HUES48 (cell line): Measurements from ENCODE around the gene GFRA1.
"Not testable (repeated sequence)": the region's sequence is repeated elsewhere in the genome, so short reads cannot be mapped to it uniquely, and the experiment has no call there.

Experiments
- H3K27ac ChIP-seq: one replicate; pipeline ENCODE4 v1.7.0; 2013; ENCODE audit warnings: low read depth, low read length, inconsistent platforms
- H3K27me3 ChIP-seq: 2 replicates; pipeline ENCODE4 v1.6.1; 2013; ENCODE audit warnings: mild to moderate bottlenecking, low read length; ENCODE audit not compliant: control insufficient read depth, insufficient read depth
- H3K36me3 ChIP-seq: 2 replicates; pipeline ENCODE4 v1.6.1; 2013; ENCODE audit warnings: low read length; ENCODE audit not compliant: control insufficient read depth, insufficient read depth
- H3K4me1 ChIP-seq: 2 replicates; pipeline ENCODE4 v1.6.1; 2013; ENCODE audit warnings: mild to moderate bottlenecking, low read length; ENCODE audit not compliant: control insufficient read depth, insufficient read depth
- H3K4me3 ChIP-seq: 2 replicates; pipeline ENCODE4 v1.5.1; 2013; ENCODE audit warnings: mild to moderate bottlenecking, low read depth, low read length
- H3K9ac ChIP-seq: 2 replicates; pipeline ENCODE4 v1.6.1; 2013; ENCODE audit warnings: mild to moderate bottlenecking, low read depth, low read length, moderate library complexity
- H3K9me3 ChIP-seq: 2 replicates; pipeline ENCODE4 v1.6.1; 2013; ENCODE audit warnings: low read length; ENCODE audit not compliant: control insufficient read depth, insufficient read depth

The GFRA1 gene

GRCh38 chr10:116067825-116068224 is 205.2 kb downstream of the GFRA1 start:
- Histone ChIP-seq H3K9ac (no peak overlapping the region), H3K4me1 (peaks cover 13% of the 10 kb centered on the region), H3K27ac (no peak overlapping the region), H3K4me3 (no peak overlapping the region), H3K36me3 (no peaks in the 10 kb centered on the region), H3K9me3 (no peaks in the 10 kb centered on the region), H3K27me3 (no peaks in the 10 kb centered on the region)

DNA sequence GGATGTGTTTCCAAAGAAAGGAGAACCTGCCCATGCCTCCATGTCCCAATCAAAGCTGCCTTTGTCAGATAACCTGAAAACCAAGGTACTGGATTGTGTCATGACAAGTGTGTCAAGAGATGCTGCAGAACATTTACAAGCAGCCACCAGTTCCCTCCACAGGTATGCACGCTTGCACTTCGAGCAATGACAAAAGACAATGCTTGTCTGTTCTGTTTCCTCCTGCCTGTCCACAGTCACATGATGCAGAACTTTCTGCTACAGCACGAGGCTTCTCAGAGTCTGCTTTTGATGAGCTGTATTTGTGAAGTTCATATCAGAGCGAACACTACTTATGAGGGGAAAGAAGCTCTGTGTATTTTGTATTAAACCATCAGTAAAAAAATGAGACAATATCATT is 209.9 kb downstream of the GFRA1 start:
- Histone ChIP-seq H3K36me3 (no peaks in the 10 kb centered on the region), H3K27me3 (no peaks in the 10 kb centered on the region), H3K27ac (no peak overlapping the region), H3K4me3 (no peak overlapping the region), H3K9me3 (no peaks in the 10 kb centered on the region), H3K9ac (no peak overlapping the region), H3K4me1 (no peaks in the 10 kb centered on the region)

- no peaks in the 10 kb centered on the region for H3K27me3 ChIP-seq
- H3K4me3 ChIP-seq, result no peak overlapping the region
- H3K27ac ChIP-seq, result no peak overlapping the region
These were observed 212.1 kb downstream of the GFRA1 start for GRCh38 chr10:116060864-116061263.

DNA sequence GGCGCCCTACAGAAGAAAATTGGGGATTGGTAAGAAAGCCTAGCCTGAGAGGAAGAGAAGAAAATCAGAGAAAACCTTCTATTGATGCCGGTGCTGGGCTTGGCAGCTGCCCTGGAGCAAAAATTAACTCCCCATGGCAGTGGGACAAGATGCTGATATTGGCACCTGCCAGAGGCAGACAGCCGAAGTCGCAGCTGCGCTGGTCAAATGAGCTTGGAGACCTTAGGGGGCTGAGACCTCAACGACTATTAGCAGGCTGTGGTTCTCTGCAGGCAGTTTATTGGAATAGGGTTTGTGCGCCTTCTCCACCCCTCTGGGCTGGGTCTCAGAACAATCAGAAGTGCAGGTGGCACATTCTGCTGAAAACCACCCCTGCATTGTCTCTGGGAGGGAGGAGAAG is 213.7 kb downstream of the GFRA1 start:
- H3K27ac ChIP-seq, result no peak overlapping the region
- H3K4me1 ChIP-seq, result 0 out of 2 replicates have a peak, but pooled peaks cover 6% of the 10 kb centered on the region
- H3K9me3 ChIP-seq, result no peaks in the 10 kb centered on the region
- H3K4me3 ChIP-seq, result no peak overlapping the region
- H3K9ac ChIP-seq, result no peak overlapping the region
- H3K27me3 ChIP-seq, result no peaks in the 10 kb centered on the region
- H3K36me3 ChIP-seq, result no peaks in the 10 kb centered on the region

More at GRCh38 chr10:116060864-116061263, 212.1 kb downstream of the GFRA1 start:
- Histone ChIP-seq H3K9ac (no peak overlapping the region), H3K36me3 (no peaks in the 10 kb centered on the region), H3K4me1 (no peaks in the 10 kb centered on the region), H3K9me3 (no peaks in the 10 kb centered on the region)

DNA sequence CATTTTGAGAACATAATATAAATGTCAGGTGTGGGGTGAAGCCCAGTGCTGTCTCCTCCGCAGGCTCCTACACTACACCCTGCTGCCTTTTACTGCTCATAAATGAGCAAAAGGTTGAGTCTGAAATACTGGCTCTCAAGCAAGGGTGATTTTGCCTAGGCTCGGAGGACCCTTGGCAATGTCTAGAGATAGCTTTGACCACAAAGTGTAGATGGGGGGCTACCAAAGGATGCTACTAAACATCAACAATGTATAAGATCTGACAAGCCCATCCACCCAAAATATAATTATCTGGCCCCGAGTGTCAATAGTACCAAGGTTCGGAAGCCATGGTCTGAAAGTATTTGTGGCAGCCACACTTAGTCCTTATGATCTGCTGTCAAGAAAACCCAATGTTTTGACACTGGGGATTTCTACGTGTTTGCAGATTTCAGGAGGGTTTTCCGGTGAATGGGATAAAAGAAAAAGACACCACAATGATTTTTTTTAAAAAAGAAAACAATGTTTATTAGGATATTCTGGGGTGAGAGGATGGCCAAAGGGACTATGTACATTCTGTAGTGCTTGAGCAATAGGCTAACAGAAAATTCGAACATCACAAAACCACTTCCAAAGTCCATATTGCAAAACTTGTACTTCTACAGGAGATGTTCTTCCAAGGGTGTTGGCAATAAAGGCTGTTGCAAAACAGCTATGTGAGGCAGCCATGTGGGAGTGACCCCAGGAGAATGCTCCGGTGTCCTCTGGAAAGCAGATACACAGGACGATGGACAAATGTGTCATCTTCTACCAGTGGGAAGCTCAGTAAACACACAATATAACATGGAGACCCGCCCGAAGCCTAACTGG is 216.3 kb downstream of the GFRA1 start:
- H3K4me3 ChIP-seq, result no peak overlapping the region
- no peak overlapping the region for H3K27ac ChIP-seq

GRCh38 chr10:116055917-116056252 is 217.1 kb downstream of the GFRA1 start:
- no peak overlapping the region for H3K9ac ChIP-seq
- no peak overlapping the region for H3K4me3 ChIP-seq
- no peak overlapping the region for H3K27ac ChIP-seq
- no peaks in the 10 kb centered on the region for H3K9me3 ChIP-seq
- no peaks in the 10 kb centered on the region for H3K36me3 ChIP-seq
- H3K4me1 ChIP-seq, result 0 out of 2 replicates have a peak, but pooled peaks cover 10% of the 10 kb centered on the region
- H3K27me3 ChIP-seq, result no peaks in the 10 kb centered on the region

More for the DNA sequence above, 216.3 kb downstream of the GFRA1 start:
- Histone ChIP-seq H3K4me1 (0 out of 2 replicates have a peak, but pooled peaks cover 10% of the 10 kb centered on the region), H3K36me3 (no peaks in the 10 kb centered on the region), H3K9me3 (no peaks in the 10 kb centered on the region), H3K9ac (no peak overlapping the region), H3K27me3 (no peaks in the 10 kb centered on the region)

GRCh38 chr10:116055252-116055916 is 217.6 kb downstream of the GFRA1 start:
- 0 out of 2 replicates have a peak, but pooled peaks cover 10% of the 10 kb centered on the region for H3K4me1 ChIP-seq
- no peak overlapping the region for H3K9ac ChIP-seq
- no peaks in the 10 kb centered on the region for H3K27me3 ChIP-seq
- H3K4me3 ChIP-seq, result no peak overlapping the region
- no peaks in the 10 kb centered on the region for H3K36me3 ChIP-seq
- H3K27ac ChIP-seq, result no peak overlapping the region
- H3K9me3 ChIP-seq, result no peaks in the 10 kb centered on the region

DNA sequence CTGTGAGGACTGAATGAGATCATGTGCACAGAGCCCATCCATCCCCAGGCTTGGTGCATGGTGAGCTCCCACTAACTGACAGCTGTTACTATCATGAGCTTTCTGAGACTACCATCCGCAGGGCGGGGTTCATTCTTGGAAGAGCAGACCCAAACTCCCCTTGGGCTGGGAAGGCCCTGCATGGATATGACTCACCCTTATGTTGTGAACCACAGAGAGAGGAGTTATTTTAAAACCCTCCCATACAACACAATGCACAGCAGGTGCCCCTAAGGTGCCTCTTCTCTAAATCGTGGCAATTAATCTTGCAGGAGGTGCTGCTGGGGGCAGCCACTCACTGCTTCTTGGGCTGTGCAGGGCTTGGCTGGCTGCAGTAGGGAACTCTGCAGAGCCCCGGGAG is 219.1 kb downstream of the GFRA1 start:
- Histone ChIP-seq H3K27ac (no peak overlapping the region), H3K4me1 (0 out of 2 replicates have a peak, but pooled peaks cover 10% of the 10 kb centered on the region), H3K9ac (no peak overlapping the region), H3K36me3 (no peaks in the 10 kb centered on the region), H3K9me3 (no peaks in the 10 kb centered on the region), H3K27me3 (no peaks in the 10 kb centered on the region), H3K4me3 (no peak overlapping the region)

DNA sequence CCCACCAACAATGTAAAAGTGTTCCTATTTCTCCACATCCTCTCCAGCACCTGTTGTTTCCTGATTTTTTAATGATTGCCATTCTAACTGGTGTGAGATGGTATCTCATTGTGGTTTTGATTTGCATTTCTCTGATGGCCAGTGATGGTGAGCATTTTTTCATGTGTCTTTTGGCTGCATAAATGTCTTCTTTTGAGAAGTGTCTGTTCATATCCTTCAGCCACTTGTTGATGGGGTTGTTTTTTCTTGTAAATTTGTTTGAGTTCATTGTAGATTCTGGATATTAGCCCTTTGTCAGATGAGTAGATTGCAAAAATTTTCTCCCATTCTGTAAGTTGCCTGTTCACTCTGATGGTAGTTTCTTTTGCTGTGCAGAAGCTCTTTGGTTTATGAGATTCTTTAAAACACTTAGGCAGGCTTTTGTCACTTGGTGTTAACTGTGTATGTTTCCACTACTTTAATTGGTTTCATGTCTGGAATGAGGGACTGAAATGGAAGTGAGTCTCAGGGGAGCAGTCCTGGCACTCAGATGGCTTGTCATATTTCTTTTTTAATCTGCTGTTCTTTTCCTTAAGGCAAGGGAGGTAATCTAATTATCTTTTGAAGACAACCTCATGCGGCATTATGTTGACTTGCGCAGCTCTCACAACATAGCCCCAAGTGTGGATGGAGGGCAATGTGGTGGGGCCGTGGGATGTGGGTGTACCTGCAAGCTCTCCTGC is 219.8 kb downstream of the GFRA1 start:
- not testable (repeated sequence) for H3K4me3 ChIP-seq, H3K36me3 ChIP-seq, H3K27ac ChIP-seq, H3K9ac ChIP-seq, H3K27me3 ChIP-seq, H3K9me3 ChIP-seq
- 0 out of 2 replicates have a peak, but pooled peaks cover 10% of the 10 kb centered on the region for H3K4me1 ChIP-seq

- not testable (repeated sequence) for H3K27me3 ChIP-seq, H3K9me3 ChIP-seq, H3K9ac ChIP-seq, H3K27ac ChIP-seq, H3K4me3 ChIP-seq, H3K36me3 ChIP-seq
- 0 out of 2 replicates have a peak, but pooled peaks cover 10% of the 10 kb centered on the region for H3K4me1 ChIP-seq
These were observed 220.5 kb downstream of the GFRA1 start for GRCh38 chr10:116052522-116052921.

DNA sequence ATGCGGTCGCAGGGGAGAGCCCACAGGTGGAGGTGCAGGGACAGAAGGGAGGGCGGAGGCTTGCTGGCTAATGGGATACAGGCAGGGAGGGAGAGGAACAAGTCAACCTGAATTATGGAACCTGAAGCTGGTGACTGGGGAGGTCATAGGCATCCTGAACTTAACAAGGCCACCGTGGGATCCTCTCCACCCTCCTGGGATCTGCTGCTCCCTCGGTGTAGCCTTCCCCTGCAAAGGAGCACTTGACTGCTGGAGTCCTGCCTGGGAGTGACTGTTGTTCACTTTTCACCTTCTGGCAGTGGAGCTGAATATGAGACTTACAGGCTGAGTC is 223.1 kb downstream of the GFRA1 start:
- Histone ChIP-seq H3K4me1 (0 out of 2 replicates have a peak, but pooled peaks cover 4% of the 10 kb centered on the region), H3K9me3 (no peaks in the 10 kb centered on the region), H3K27me3 (no peaks in the 10 kb centered on the region; the same call in 1 of the 2 replicates), H3K27ac (no peak overlapping the region), H3K36me3 (no peaks in the 10 kb centered on the region), H3K9ac (no peak overlapping the region), H3K4me3 (no peak overlapping the region)
